OCI-LY1 (cell line): Measurements from ENCODE around the gene TMEM131.

Source experiments
- H2AFZ ChIP-seq: fragments of 200-600 bp; sonication (generic), shearing (Covaris generic); 2 replicates; pipeline ENCODE4 v1.6.0; 2014; ENCODE audit warnings: antibody characterized with exemption, mild to moderate bottlenecking, low read length
- H3F3A ChIP-seq: fragments of 200-600 bp; sonication (generic), shearing (Covaris generic); 2 replicates; pipeline ENCODE4 v1.6.0; 2014; ENCODE audit warnings: mild to moderate bottlenecking, antibody characterized with exemption, low read length, moderate library complexity; ENCODE audit not compliant: insufficient read depth
- H3K27ac ChIP-seq: fragments of 200-600 bp; sonication (generic); 2 replicates; pipeline ENCODE4 v1.5.1; 2014; ENCODE audit warnings: low read length, mixed run types, mild to moderate bottlenecking, low read depth; ENCODE audit not compliant: poor library complexity, severe bottlenecking
- H3K27me3 ChIP-seq: fragments of 200-600 bp; sonication (generic); 2 replicates; pipeline ENCODE4 v1.6.0; 2014; ENCODE audit warnings: antibody characterized with exemption, mild to moderate bottlenecking, low read length, moderate library complexity; ENCODE audit not compliant: insufficient read depth
- H3K36me3 ChIP-seq: fragments of 200-600 bp; sonication (generic); 2 replicates; pipeline ENCODE4 v1.6.1; 2014; ENCODE audit warnings: mild to moderate bottlenecking, antibody characterized with exemption, low read length, moderate library complexity, mixed read lengths; ENCODE audit not compliant: insufficient read depth
- H3K4me1 ChIP-seq: fragments of 200-600 bp; sonication (generic); 2 replicates; pipeline ENCODE4 v1.5.1; 2014; ENCODE audit warnings: mild to moderate bottlenecking, low read length, moderate library complexity; ENCODE audit not compliant: insufficient read depth, severe bottlenecking
- H3K4me2 ChIP-seq: fragments of 200-600 bp; sonication (generic), shearing (Covaris generic); 2 replicates; pipeline ENCODE4 v1.6.1; 2014; ENCODE audit warnings: low read length
- H3K4me3 ChIP-seq: fragments of 200-600 bp; sonication (generic); 2 replicates; pipeline ENCODE4 v1.5.1; 2014; ENCODE audit warnings: low read length, low read depth, mild to moderate bottlenecking, mixed read lengths; ENCODE audit not compliant: poor library complexity, severe bottlenecking
- H3K79me2 ChIP-seq: fragments of 200-600 bp; shearing (Covaris generic); 2 replicates; pipeline ENCODE4 v1.6.1; 2016; ENCODE audit warnings: mixed run types, low read length, mixed read lengths; ENCODE audit not compliant: insufficient read depth
- H3K9ac ChIP-seq: fragments of 200-600 bp; sonication (generic), shearing (Covaris generic); 2 replicates; pipeline ENCODE4 v1.6.1; 2014; ENCODE audit warnings: mild to moderate bottlenecking, low read length, mixed read lengths
- H3K9me2 ChIP-seq: fragments of 200-600 bp; sonication (generic), shearing (Covaris generic); 2 replicates; pipeline ENCODE4 v1.6.1; 2014; ENCODE audit warnings: low read depth, mild to moderate bottlenecking, low read length, mixed read lengths
- H3K9me3 ChIP-seq: fragments of 200-600 bp; shearing (Covaris generic); 2 replicates; pipeline ENCODE4 v1.6.1; 2014; ENCODE audit warnings: low read length, mixed read lengths
- H4K20me1 ChIP-seq: fragments of 200-600 bp; sonication (generic), shearing (Covaris generic); 2 replicates; pipeline ENCODE4 v1.6.0; 2016; ENCODE audit warnings: mild to moderate bottlenecking, low read length; ENCODE audit not compliant: insufficient read depth
- CTCF ChIP-seq: fragments of 200-600 bp; sonication (generic), shearing (Covaris generic); IDR thresholded peaks from 2 replicates; pipeline ENCODE4 v1.5.1; 2017; ENCODE audit warnings: mild to moderate bottlenecking, antibody characterized with exemption, low read length, moderate library complexity, mixed read lengths
- EZH2 ChIP-seq: fragments of 200-600 bp; sonication (generic), shearing (Covaris generic); IDR thresholded peaks from 2 replicates; pipeline ENCODE4 v1.8.0; 2017; ENCODE audit warnings: borderline replicate concordance, mixed run types, mild to moderate bottlenecking, antibody characterized with exemption, low read length, moderate library complexity, mixed read lengths

The TMEM131 gene

GRCh38 chr2:97779141-97779540, 216.6 kb downstream of the TMEM131 start:
- TF ChIP-seq EZH2 = no peak
- TF ChIP-seq CTCF = no peak
- no peaks in the 10 kb centered on the region for H3K79me2 ChIP-seq

GRCh38 chr2:97775074-97775473, 220.7 kb downstream of the TMEM131 start:
- Histone ChIP-seq H3K27me3 (no peaks in the 10 kb centered on the region), H3K9ac (no peak overlapping the region), H3F3A (no peaks in the 10 kb centered on the region), H3K9me3 (no peaks in the 10 kb centered on the region), H3K9me2 (no peaks in the 10 kb centered on the region), H3K4me1 (no peaks in the 10 kb centered on the region), H4K20me1 (no peaks in the 10 kb centered on the region), H3K36me3 (peaks cover 34% of the 10 kb centered on the region), H3K27ac (no peak overlapping the region), H3K4me2 (no peak overlapping the region), H2AFZ (no peak overlapping the region), H3K4me3 (no peak overlapping the region), H3K79me2 (no peaks in the 10 kb centered on the region)
- TF ChIP-seq CTCF (no peak), EZH2 (no peak)

More at GRCh38 chr2:97779141-97779540, 216.6 kb downstream of the TMEM131 start:
- H3K27me3 ChIP-seq = no peaks in the 10 kb centered on the region
- no peaks in the 10 kb centered on the region for H3K4me1 ChIP-seq
- peaks cover 16% of the 10 kb centered on the region for H3K36me3 ChIP-seq
- H3K4me3 ChIP-seq = no peak overlapping the region
- H3K4me2 ChIP-seq = no peak overlapping the region
- no peaks in the 10 kb centered on the region for H3K9me2 ChIP-seq
- no peaks in the 10 kb centered on the region for H4K20me1 ChIP-seq
- H3F3A ChIP-seq = no peaks in the 10 kb centered on the region
- H3K9ac ChIP-seq = no peak overlapping the region
- no peak overlapping the region for H3K27ac ChIP-seq
- H2AFZ ChIP-seq = no peak overlapping the region
- no peaks in the 10 kb centered on the region for H3K9me3 ChIP-seq

- Histone ChIP-seq H3K27ac (no peak overlapping the region), H3K36me3 (peaks cover 34% of the 10 kb centered on the region), H3K79me2 (no peaks in the 10 kb centered on the region), H4K20me1 (no peaks in the 10 kb centered on the region), H3K9ac (no peak overlapping the region), H3F3A (no peaks in the 10 kb centered on the region), H2AFZ (no peak overlapping the region), H3K9me2 (no peaks in the 10 kb centered on the region), H3K4me2 (no peak overlapping the region), H3K4me1 (no peaks in the 10 kb centered on the region), H3K4me3 (no peak overlapping the region), H3K9me3 (no peaks in the 10 kb centered on the region), H3K27me3 (no peaks in the 10 kb centered on the region)
- TF ChIP-seq EZH2 (no peak), CTCF (peak; percentile 30; the same call in 1 of the 2 replicates)
These were observed 221.3 kb downstream of the TMEM131 start for GRCh38 chr2:97774425-97774824.
